RWPE2 (cell line): ENCODE measurements around the gene ASTN1.
A peak's percentile ranks its signal among the peaks of the same experiment; 100 is the strongest.

Experiments used
- ATAC-seq: fragments of 200-7000 bp; cut with Tn5 transposase; 3 replicates; pipeline ENCODE4 v1.9.1; 2021; ENCODE audit warnings: low read depth
- DNase-seq: peaks from one replicate; pipeline ENCODE4 v3.0.0-alpha.2; 2020; ENCODE audit warnings: low spot score
- H3K27ac ChIP-seq: fragments of 450-650 bp; 2 replicates; pipeline ENCODE4 v1.5.1; 2017; ENCODE audit warnings: mild to moderate bottlenecking; ENCODE audit not compliant: poor library complexity, severe bottlenecking
- H3K27me3 ChIP-seq: fragments of 250-450 bp; sonication (Bioruptor Pico); 2 replicates; pipeline ENCODE4 v1.5.1; 2021; ENCODE audit warnings: mild to moderate bottlenecking, moderate library complexity; ENCODE audit not compliant: insufficient read depth, poor library complexity, severe bottlenecking
- H3K36me3 ChIP-seq: fragments of 250-450 bp; sonication (Bioruptor Pico); 2 replicates; pipeline ENCODE4 v1.5.1; 2020; ENCODE audit warnings: low read depth, mild to moderate bottlenecking, moderate library complexity
- H3K4me1 ChIP-seq: fragments of 250-450 bp; sonication (Bioruptor Pico); 2 replicates; pipeline ENCODE4 v1.5.1; 2021; ENCODE audit warnings: mild to moderate bottlenecking, moderate library complexity; ENCODE audit not compliant: insufficient read depth, poor library complexity, severe bottlenecking
- H3K4me3 ChIP-seq: fragments of 250-450 bp; sonication (Bioruptor Pico); 2 replicates; pipeline ENCODE4 v1.5.1; 2021; ENCODE audit warnings: mild to moderate bottlenecking, moderate library complexity; ENCODE audit not compliant: severe bottlenecking
- H3K9me3 ChIP-seq: fragments of 250-450 bp; sonication (Bioruptor Pico); 2 replicates; pipeline ENCODE4 v1.5.1; 2021; ENCODE audit warnings: mild to moderate bottlenecking, moderate library complexity; ENCODE audit not compliant: severe bottlenecking
- CTCF ChIP-seq: fragments of 450-650 bp; IDR thresholded peaks from one replicate; pipeline ENCODE4 v1.5.1; 2017; ENCODE audit warnings: mild to moderate bottlenecking, moderate library complexity; ENCODE audit not compliant: poor library complexity, severe bottlenecking

Gene ASTN1

GRCh38 chr1:177164380-177165068 lies at the start of gene ASTN1:
ASTN1 (minus strand) TSS chr1:177164712; CDS start chr1:177164676, 36 bp downstream.
- DNase-seq (no peak), ATAC-seq (peak; percentile 53; the same call in 1 of the 3 replicates)
- Histone ChIP-seq H3K27me3 (peaks cover 79% of the 10 kb centered on the region), H3K4me1 (no peaks in the 10 kb centered on the region), H3K27ac (no peak within 1 kb of the TSS), H3K36me3 (no peaks in the 10 kb centered on the region), H3K9me3 (no peaks in the 10 kb centered on the region), H3K4me3 (peak within 1 kb of the TSS; percentile 8)
- no peak for TF ChIP-seq CTCF

GRCh38 chr1:177211231-177211630 lies 46.7 kb upstream of the ASTN1 start:
- no peak overlapping the region for H3K4me3 ChIP-seq
- H3K27me3 ChIP-seq, result no peaks in the 10 kb centered on the region
- DNase-seq (no peak), ATAC-seq (no peak)
- no peaks in the 10 kb centered on the region for H3K36me3 ChIP-seq
- no peaks in the 10 kb centered on the region for H3K9me3 ChIP-seq
- no peak for TF ChIP-seq CTCF
- peaks cover 10% of the 10 kb centered on the region for H3K4me1 ChIP-seq
- H3K27ac ChIP-seq, result no peak overlapping the region

- H3K9me3 ChIP-seq, result no peaks in the 10 kb centered on the region
- no peak for TF ChIP-seq CTCF
- ATAC-seq (no peak), DNase-seq (no peak)
- H3K27ac ChIP-seq, result peak overlapping the region; percentile 49
- H3K36me3 ChIP-seq, result no peaks in the 10 kb centered on the region
- H3K27me3 ChIP-seq, result no peaks in the 10 kb centered on the region
- H3K4me3 ChIP-seq, result no peak overlapping the region
- H3K4me1 ChIP-seq, result peaks cover 10% of the 10 kb centered on the region
These were observed 45.6 kb upstream of the ASTN1 start for GRCh38 chr1:177210071-177210470.

- H3K4me1 ChIP-seq, result peaks cover 10% of the 10 kb centered on the region
- H3K36me3 ChIP-seq, result no peaks in the 10 kb centered on the region
- no peak overlapping the region for H3K4me3 ChIP-seq
- DNase-seq (peak; percentile 95), ATAC-seq (peak; percentile 99)
- TF ChIP-seq CTCF, result no peak
- H3K9me3 ChIP-seq, result no peaks in the 10 kb centered on the region
- peak overlapping the region; percentile 49 for H3K27ac ChIP-seq
- H3K27me3 ChIP-seq, result no peaks in the 10 kb centered on the region
These were observed 44.8 kb upstream of the ASTN1 start for GRCh38 chr1:177209357-177209756.

- no peaks in the 10 kb centered on the region for H3K9me3 ChIP-seq
- peak overlapping the region; percentile 49 for H3K27ac ChIP-seq
- ATAC-seq, result no peak
- H3K27me3 ChIP-seq, result no peaks in the 10 kb centered on the region
- DNase-seq, result no peak
- H3K4me1 ChIP-seq, result peaks cover 10% of the 10 kb centered on the region
- TF ChIP-seq CTCF, result no peak
- H3K4me3 ChIP-seq, result no peak overlapping the region
- no peaks in the 10 kb centered on the region for H3K36me3 ChIP-seq
These were observed 44.4 kb upstream of the ASTN1 start for GRCh38 chr1:177208920-177209319.
